ENCODE measurements around the gene SHISAL1.

Gene SHISAL1

DNA sequence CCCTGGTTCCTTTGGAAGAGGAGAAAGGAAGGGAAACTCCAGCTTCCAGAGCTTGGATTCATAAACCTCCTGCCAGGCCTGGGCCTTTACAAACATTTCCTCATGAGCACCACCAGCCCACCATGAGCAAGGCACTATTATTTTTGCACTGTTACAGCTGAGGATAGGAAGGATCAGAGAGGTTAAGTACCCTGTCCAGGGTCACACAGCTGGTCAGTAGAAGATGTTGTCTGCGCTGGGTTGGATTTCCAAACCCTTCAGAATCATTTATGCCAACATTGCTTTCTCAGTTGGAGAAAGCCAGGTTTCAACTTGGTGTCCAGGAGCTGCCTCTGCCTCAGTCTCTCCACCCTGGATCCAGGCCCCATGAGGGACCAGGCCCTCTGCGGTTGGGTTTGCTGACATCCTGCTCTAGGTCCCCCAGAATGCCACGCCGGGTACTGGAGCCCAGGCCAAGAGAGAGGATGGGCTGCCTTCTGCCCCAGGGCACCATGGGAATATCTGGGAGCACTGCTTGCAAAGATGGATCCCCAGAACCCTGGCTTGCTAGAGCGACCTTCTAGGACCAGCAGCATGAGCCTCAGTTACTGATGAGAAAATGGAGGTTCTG lies 29.7 kb upstream of the SHISAL1 start:
- DNase-seq = no peak

DNA sequence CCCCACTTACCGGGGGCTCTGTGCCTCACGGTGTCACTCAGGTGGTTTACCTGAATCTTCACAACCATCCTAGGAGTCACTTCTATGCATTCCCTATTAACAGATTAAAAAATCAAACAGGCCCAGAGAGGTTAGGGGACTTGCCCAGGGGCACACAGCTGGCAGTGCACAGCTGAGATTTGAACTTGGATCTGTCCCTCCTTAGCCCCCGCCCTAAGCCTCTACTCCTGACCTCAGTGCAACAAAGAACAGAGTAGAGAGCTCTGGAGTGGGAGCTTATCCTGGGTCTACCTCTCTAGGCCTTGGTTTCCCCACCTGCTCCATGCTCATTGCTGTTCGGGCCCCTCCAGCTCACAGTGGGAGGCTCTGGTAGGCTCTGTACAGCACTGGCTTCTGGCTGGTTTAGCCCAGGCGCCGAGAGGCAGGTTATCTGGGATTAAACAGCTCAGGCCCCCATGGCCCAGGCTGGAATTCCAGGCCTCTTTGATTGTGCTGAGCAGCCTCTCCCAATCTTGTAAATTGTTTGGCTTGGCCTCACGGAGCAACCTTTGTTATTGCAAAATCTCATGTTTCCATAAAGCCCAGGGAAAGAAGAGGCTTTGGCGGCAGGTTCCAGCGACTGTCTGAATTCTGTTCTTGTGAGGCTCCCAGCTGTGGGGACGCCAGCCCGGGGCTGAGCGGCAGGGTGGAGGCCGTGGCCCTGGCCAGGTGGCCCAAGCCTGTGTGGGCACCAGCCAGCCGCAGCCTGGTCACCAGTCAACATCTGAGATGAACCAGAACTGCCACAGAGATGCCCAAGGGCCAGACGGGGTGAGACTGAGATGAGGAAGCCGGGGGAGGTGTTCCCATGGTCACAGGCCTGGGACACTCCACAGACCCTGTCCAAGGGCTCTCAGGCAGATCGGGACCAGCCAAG lies 28.9 kb upstream of the SHISAL1 start:
- no peak for DNase-seq

DNA sequence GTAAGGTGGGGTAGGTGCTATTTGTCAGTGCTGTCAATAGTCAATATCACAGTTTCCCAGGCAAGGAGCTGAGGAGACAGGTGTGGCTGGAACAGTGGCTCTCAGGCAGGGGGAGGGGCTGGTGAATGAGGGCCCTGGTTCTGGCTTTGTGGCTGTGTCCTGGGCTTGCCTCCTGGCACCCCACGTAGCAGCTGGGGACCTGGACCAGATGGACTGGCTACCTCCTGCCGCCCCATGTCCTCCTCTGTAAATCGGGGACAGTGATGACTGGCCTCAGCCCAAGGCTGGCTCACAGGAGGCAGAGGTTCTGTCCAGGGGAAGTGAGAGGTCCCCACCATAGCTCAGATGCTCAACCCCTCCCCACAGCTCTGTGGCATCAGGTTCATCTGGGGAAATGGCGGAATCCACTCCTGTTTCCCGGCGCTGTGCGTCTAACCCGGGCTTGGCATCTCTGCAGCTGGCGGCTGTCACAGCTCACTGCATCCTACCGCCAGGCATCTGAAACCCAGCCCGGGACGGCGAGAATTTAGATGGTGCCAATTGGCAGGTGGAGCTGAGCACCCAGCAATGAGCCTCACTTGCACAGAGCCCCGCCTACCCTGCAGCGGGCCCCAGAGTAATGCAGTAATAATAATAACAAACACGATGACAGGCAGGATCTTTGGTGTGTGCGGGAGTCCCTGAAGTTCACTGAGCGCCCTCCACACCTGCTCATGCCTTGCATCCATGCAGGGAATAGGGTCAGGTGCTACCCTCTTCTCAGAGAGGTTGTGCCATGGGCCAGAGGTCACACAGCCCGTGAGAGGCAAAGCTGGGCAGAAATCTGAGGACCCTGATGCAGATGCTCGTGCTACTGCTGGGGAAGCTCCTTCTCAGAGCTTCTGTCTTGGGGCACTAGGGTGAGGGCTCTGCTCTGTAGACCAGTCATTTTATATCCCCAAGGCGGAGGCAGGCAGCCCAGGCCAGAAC lies 27.8 kb upstream of the SHISAL1 start:
- no peak for DNase-seq

DNA sequence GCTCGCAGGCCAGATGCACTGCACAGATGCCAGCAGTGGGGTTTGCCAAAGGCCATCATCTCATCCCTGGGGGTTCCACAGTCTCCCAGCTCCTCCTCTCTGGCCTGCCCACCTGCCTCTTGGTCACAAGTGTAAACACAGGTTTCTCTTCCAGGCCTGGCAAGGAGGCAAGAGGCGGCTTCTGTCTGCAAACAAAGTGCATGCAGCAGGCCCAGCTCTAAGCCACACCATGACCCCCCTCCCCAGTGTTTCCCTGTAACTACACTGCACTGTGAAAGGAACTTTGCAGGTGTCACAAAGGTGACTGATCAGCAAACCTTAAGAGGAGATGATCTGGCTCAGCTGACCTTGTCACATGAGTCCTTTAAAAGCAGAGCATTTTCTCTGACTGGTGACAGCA lies 26.2 kb upstream of the SHISAL1 start:
- DNase-seq = no peak

DNA sequence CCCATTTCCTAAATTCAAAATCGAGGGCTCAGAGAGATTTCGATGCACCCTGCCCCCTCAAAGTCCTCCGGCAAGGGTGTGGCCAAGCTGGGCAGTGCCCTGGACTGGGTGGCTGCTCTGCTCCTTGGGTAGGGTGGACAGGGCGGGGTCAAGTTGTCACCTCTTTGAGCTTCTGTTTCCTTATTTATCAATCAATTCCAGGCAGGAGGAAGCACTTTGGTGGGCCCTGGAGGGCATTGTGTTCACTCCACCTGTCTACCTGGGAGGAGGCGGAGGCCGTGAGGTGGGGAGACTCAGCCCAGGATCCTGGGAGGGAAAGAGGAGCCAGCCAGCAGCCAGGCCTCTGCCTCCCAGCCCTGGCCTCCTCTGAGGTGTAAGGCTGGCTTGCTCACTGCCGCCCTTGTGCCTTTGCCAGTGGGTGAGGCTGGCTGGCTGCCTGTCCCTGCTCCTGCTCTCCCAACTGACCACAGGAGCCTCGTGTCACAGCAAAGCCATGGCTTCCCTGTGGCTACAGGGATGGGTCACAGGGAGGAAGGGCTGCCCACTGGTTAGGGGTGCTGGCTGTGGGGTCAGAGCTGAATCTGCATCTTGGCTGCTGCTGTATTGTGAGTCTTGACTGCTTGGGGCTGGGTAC lies 25.5 kb upstream of the SHISAL1 start:
- no peak for DNase-seq

DNA sequence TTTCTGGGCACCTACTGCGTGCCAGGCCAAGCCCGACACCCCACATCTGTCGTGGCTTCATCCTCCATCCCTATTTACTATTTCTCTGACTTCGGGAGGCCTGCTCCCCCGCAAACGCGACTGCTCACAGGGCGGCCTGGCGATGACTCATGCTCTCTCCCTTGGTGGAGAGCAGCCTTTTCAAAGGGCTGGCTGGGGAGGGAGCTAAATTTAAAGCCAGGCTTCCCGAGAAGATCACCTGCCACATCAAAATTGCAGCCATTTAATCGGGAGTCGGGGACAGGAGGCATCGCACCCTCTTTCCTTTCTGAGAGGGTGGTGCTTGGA lies 24.9 kb upstream of the SHISAL1 start:
- DNase-seq = no peak

DNA sequence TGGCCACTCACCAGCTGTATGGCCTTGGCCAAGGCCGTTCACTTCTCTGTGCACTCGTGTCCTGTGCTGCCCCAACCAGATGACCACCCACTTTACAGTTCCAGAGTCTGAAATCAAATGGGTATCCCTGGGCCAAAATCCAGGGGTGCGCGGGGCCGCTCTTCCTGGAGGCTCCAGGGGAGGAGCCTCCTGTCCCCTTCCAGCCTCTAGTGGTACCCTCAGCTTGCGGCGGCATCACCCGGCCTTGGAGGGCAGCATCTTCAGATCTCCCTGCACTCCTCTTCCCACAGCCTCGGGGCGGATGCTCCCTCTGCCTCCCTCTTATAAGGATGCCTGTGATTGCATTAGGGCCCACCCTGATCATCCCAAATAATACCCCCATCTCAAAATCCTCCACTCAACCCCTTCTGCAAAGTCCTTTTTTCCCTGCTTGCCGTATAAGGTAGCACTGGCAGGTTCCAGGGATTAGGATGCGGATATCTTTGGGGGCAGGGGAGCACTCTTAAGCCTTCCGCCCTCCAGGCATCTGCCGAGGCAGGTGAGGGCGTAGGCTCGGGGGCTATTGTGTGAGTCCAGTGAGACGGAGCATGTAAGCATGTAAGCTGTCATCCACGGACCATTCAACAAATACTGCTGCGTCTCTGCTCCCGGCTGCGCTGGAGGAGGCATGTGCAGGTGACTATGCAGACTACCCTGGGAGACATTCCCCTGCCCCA lies 24.4 kb upstream of the SHISAL1 start:
- no peak for DNase-seq

DNA sequence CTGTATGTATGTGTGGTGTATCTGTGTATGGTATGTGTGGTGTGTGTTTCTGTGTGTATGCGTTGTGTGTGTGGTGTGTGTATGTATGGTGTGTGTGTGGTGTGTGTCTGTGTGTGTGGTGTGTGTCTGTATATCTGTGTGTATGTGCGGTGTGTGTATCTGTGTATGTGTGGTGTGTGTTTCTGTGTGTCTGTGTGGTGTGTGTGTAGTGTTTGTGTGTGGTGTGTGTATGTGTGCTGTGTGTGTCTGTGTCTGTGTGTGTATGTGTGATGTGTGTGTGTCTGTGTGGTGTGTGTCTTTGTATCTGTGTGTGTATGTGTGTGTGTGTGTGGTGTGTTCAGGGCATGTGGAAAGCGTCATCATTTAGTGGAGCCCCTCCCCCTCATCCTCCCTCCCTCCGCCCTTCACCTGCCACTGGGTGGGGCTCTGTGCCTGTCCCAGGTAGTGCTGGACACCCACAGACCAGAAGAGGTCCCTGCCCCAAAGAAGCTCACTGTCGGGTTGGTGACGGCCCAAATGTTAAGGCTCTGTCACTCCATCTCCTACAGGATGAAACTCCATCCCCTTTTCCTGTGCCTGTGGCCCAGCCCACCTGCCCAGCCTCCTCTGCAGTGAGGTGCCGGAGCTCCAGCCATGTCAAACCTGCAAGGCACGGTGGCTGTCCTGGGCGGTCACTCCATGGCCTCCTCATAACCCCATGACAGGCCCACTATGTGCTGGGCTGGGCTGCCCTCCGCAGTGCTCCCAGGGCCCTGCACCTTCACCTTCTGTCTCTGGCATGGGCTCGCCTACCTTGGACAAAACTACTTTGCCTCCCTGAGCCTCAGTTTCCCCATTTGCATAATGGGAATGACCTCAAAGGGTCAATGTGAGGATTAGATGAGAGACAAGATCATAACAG lies 23.4 kb upstream of the SHISAL1 start:
- DNase-seq = peak in 1 of 5 experiments; percentile 15

DNA sequence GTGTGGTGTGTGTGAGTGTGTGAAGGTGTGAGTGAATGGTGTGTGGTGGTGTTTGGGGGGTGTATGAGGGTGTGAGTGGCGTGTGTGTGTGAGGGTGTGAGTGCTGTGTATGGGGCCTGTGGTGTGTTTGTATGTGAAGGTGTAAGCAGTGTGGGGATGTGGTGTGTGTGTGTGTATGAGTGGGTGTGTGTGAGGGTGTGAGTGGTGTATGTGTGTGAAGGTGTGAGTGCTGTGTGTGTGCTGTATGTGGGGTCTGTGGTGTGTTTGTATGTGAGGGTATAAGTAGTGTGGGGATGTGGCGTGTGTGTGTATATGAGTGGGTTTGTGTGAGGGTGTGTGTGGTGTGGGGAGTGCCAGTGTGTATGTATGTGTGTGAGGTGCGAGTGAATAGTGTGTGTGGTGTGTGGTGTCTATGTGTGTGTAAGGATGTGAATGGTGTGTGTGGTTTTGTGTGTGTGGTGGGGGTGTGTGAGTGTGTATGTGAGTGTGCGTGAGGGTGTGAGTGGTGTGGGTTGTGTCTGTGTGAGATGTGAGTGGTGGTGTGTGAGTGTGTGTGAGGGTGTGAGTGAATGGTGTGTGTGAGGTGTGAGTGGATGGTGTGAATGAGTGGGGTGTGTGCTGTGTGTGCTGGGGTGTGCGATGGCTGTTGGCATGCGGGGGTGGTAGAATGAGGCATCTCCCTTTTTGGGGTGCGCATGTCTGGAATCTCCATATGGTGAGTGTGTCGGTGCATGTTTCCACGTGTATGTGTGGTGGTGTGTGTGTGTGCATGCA lies 22.5 kb upstream of the SHISAL1 start:
- no peak for DNase-seq

DNA sequence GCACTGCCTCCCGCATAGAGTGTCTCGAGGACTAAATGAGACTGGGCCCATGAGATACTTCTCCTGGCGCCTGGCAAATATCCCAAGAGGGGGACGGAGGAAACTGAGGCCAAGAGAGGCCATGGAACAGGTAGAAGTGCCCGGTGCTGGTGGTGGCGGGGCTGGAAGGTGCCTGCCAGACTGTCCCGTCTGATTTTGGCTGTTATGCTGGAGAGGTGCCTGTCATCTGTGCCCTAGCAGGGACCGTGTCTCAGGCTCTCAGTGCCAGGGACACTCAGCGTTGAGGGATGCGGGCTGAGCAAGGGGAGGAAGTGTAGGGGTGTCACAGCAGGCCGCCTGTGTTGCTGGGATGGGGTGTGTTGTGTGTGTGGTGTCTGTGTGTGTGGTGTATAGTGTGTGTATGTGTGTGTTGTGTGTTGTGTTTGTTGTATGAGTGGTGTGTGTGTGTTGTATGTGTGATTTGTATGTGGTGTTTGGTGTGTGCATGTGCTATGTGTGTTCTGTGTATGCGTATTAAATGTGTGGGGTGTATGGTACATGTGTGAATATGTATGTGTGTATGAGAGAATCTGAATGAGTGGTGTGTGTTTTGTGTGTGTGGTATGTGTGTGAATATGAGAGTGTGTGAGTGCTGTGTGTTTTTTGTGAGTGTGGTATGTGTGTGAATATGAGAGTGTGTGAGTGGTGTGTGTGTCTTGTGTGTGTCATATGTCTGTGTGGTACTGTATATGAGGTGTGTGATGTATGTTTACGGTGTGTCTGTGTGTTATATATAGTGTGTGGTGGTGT lies 21.3 kb upstream of the SHISAL1 start:
- no peak for DNase-seq

DNA sequence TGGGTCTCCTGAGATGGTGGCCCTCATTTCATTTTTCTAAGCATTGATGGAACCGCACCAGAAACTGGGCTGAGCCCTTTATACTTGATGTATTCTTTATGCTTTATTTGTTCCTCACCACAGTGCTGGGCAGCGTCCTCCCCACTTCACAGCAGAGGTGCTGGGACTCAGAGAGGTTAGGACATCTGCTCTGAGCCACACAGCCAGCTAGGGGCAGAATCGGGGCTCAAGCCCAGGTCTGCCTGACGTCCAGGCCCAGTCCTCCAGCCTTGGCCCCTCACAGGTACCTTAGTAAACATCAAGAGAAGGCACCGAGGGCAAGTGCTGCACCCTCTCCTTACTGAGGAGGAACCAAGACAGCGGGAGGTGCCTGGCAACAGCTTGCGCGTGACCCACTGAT lies 20.2 kb upstream of the SHISAL1 start:
- no peak for DNase-seq

DNA sequence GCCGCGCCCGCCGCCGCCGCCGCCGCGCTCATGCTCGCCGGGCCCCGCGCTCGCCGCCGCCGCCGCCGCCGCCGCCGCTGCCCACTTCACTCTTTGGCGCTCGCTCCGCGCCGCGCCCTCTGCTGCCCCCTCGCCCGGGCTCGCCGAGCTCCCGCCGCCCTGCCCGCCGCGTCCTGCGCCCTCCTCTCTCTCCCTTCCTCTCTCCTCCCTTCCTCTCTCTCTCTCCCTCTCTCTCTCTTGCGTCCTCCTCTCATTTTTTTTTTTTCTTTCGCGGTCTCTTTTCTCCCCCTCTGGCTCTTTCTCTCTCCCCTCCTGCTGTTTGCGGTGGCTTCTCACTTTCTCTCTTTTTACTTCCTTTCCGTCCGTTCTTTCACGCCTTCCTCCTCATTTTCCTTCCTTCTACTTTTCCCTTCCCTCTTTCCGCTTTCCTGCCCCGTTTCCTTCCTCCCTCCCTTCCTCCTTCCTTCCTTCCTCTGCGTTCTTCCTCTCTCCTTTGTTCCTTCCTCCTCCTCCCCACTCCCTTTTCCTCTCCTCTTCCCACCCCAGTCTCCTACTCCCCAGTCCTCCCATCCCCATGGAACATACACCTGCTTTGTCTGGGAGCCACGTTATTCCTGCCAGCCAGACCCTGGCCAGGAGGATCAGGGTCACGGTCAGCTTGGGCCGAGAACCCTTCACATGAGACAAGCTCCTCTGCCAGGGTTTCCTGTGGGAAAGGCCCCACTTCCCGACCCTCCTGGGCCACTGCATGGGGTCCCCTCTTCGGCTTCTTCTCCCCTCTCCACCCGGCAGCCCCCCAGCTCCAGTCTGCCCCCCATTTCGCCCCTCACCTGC lies 19.3 kb upstream of the SHISAL1 start:
- no peak for DNase-seq

DNA sequence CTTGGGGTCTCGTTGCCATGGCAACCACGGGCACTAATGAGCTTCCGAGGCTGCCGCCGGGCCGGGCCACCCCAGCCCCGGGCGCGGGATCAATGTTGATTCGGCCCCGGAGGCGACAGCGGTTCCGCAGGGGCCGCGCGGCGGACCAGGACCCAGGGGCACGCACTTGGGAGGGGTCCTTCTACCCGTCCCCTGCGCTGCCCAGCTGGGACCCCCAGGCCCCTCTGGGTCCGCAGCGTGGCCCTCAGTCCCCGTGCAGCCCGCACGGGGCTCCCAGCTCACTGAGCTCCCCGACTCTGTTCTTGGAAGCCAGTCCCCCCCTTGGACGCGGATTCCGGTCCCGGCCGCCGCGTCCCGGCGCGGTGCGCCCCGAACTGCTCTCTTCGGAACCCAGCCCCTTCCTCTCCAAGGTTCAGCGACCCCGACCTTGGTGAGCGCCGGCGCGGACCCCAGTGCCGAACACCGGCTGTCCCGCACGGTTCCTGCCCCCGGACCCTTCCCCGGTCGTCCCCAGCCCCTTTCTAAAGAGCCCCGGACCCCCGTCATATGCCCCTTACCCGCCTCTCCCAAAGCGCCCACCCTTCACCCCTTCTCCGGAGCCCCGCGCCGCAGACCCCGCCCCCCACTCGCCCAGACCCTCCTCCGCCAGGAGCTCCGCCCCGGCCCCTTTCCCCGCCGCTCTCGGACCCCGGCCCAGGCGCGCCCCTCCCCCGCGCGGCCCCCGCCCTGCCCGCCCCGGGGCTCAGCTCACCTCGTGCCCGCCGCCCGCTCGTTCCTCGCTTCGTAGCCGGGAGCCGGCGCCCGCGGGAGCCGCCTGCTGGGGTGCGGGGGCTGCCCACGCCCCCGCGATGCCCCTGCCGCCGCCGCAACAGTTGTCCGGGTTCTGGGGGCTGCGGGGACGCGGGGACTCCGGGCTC lies 18.3 kb upstream of the SHISAL1 start:
- no peak for DNase-seq

DNA sequence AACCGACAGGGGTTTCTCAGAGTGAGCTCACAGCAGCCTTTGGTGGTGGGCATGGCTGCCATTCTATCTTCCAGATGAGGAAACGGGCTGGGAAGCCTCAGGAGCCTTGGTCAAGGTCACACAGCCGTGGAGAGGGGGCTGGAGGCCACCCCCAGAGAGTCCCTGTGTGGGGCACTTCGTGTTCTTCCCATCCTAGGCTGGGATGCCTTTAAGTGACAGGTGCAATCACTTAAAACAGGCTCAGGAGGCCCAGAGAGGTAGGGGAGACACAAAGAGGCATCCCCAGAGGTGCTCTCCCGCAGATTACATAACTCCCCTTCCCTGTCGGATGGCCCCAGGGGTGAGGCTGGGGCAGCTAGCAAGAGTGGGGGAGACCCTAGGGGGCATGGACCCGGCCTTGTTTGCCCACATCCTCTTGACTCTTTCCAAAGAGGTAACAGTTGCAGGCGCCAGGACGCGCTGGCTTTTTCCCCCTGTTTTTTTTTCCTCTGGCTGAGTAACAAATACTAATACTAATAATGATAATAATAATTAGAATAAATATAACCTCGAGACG lies 17.5 kb upstream of the SHISAL1 start:
- DNase-seq = no peak

DNA sequence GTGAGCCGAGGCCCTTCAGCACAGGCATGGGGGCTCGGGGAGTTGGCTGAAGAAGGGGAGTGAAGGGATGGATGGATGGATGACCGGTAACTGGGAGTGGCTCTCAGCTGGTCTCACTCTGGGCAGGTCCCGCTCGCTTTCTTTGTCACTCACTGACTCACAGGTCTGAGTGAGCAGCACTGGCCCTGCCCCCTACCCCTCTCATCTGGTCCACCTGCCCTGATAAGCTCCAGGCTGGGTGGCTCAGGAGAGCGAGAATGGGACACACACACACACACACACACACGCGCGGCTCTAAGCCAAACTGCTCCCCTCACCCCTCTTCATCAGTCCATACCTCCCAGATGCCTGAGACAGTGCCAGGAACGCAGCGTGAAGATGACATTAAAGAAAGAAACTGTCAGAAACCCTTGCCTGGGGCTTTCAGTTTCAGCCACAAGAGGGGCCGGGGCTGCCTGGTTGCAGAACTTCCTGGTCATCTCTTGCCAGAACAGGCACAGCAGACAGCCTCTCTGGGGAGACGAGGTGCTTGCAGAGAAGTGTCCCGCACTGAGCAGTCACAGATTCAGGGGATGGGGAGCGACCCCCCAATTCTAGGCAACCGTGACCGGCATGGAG lies 16.5 kb upstream of the SHISAL1 start:
- DNase-seq = peak in 1 of 5 experiments; percentile 50

DNA sequence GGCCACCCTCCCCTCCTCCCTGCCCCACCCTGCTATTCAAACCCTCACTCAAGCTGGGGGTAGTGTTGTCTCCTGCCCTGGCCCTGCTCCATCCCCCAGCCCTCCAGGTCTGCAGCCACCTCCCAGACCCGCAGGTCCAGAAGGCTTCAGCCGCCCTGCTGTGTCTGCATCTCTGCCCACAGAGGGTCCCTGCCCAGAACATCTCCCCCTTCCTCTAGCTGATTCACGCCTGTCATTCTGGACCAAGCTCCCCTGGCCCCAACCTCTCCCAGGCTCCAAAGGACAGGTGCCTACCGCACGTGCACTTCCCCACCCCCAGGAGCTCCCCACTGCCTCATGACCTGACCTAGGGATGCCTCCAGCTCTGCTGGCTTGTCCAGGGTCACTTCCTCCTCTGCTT lies 16.0 kb upstream of the SHISAL1 start:
- no peak for DNase-seq

Data from T-helper 2 cell (primary cell).